Right renal pelvis (tissue), 4 donors: ENCODE data around the gene PKIB. TPM values are rescaled to one million over a fixed set of nuclear protein-coding genes. Genes with fewer than 3 reads are reported as not detected.

Experiments used
- DNase-seq, 4 donors: peaks; one replicate each; pipeline ENCODE4 v3.0.0-alpha.2; 2013; ENCODE audit warnings: low read depth in 4 of 4, low spot score in 3 of 4, missing footprints in 1 of 4
- polyA plus RNA-seq, 4 donors: library from polyadenylated mRNA; unstranded; fragments of 120-200 nt; gene quantifications; one replicate each; pipeline ENCODE4 v1.2.1, GENCODE V29; 2013; ENCODE audit not compliant: insufficient read length in 4 of 4

The PKIB gene
- polyA plus RNA-seq, 4 donors: 1.4 to 2.6 (median 1.8) TPM

DNA sequence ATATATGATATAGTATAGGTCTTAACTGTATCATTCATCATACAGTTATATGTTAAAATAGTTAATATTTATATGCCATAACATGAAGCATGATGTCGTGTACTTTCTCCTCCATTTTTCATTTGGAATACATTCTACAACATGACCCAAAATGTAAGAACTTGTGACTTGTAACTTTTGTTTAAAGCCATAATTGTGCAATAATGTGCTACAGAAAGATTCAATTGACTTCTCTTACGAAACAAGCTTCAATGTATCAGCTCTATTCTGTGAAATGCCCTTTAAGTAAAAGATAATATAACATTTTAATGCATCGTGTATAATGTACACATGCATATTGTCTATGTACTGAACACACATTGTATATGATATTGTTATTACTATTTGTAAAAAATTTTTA, 92.6 kb downstream of the PKIB start:
- DNase-seq: no peak

DNA sequence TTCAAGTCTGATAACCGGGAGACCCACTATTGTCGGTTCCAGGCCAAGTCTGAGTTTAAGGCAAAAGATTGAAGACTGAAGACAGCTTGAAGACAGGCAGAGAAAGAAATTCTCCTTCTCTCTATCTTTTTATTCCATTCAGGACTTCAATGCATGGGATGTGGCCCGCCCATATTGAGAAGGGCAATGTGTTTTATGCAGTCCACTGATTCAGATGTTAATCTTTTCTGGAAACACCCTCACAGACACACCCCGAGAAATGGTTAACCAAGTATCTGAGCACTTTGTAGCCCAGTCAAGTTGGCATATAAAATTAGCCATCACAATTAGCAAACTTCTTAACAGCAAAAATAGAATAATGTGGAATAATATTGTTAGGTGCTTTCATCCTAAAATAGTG, 93.9 kb downstream of the PKIB start:
- DNase-seq: no peak

DNA sequence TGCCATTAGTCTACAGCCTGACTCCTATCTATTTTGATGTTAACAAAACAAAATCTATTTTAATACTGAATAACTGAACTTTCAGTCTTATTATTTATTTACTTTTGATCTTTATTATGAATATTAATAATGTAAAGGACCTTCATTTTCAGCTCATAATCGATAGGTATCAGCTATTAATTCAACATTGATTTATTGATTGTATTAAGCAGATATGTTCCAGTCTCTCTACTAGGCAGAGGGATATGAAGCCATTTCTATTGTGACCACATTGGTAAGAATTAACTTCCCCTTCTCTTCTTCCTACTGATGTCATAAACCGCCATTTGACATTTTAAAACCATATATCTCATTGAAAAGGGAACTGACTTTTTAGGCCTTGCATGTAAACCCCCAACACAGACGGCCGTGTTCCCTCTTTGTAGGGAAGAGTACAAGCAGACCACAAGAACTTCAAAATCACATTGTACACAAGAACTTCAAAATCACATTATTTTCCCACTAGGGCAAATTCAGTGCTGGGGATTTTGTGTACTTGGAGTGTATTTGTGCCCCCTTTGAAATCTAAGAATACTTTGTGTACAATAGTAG, 99.8 kb downstream of the PKIB start:
- no peak for DNase-seq

DNA sequence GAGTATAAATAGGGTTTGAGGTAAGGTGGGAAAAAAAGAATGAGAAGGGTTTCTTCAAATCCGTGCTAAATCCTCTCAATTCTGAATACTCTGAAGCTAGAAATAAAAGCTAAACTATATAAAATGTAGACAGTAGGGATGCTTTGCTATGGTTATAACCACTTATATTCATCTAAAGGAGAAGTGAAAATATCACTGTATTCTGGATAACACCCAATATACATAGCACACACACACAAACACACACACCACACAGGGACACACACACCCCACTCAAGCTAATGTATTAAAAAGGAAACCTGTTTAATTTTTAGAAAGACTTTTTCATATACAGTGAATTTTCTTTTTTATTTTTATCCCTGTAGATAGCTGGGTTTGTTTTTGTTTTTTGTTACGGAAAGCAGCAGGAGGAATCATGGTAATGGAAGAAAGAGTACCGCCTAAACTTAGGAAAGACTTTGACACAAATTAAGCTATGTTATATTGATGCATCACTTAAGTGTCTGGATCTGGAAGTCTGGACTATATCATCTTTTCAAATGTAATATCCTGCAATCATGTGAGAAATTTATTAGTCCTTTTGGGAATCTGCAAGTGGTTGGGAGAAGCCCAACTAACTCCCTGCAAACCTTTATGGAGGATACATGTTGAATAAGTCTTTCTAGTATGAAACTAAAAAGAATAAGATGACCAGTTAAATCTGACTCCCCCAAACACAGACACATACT, 100.9 kb downstream of the PKIB start:
- no peak for DNase-seq

DNA sequence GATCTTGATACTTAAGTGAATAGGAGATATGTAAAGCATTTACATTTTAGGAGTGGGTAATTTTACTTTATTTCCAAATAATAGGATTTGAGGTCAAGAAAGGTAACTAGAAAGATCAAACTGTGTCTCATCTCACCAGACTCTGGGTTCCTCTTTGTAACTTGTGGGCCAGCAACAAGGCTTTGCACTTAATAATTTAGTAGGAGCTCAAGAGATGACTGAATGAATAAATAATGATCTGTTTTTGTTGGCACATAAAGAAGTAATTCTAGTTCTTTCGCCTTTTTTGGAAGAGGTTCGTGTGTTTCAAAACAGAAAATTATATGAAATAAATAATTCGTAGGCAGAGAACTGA, 101.9 kb downstream of the PKIB start:
- DNase-seq: no peak

DNA sequence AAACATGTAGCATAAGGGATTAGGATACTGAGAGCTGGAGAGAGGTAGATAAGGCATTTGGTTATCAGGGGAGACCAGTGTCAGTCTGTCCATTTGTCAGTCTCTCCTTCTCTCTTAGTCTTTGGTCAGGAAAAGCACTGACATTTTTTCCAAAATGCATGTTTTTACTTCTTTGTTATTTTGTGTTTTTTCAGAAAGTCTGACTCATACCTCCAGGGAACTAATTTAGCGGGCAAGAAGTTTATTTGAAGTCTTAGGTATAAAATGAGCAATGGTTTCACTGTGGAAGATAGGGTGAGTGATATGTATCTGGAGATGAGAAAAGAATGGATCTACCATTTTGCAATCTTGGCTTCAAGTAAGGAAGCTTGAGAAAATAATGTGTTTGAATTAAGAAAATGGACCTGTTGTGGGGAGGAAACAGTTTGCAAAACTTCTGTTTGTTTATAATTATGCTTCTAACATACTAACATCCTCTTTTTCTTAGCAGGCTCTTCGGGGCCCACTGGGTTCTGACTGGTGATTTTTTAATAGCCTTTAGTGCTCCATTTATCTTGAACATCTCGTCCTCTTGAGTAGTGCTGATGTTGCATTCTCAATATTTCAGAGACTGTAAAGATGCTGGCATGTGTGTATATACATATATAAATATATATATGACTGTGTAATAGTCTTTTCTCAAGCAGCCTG, 102.4 kb downstream of the PKIB start:
- no peak for DNase-seq

DNA sequence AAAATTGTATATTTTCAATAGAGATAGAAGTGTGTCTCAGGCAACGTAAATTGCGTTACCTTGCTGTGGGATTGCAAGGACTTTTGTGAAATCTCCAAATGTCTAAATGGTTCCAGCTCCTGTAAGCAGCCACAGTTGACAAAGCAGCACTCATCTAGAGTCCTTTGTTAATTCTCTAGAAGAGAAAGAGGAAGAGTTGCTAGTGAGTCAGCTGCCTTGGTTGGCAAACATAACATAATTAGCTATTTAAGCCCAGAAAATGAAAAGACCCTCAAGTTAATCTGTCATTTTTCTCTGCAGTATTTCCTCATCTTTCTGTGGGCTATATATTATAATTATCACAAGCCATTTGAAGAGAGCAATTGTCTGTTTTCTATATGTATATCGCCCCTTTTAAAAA, 102.9 kb downstream of the PKIB start:
- no peak for DNase-seq

DNA sequence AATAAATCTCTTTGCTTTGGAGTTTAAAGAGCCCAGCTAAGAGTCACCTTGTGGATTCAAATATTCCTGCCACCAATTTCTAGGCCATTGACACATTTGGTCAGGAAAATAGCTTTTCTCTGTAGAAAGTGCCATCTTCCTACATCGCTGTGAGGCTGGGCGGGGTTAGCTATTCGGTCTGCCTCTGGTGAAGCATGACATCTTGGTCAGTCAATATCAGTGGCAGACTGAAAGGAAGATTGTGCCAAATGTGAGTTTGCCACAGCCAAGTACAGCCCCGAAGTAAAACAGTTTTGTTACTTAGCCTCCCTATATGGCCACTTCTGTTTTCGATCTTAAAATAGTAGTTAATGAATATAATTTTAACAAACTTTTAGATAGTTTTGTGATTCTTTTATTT, 103.9 kb downstream of the PKIB start:
- no peak for DNase-seq

DNA sequence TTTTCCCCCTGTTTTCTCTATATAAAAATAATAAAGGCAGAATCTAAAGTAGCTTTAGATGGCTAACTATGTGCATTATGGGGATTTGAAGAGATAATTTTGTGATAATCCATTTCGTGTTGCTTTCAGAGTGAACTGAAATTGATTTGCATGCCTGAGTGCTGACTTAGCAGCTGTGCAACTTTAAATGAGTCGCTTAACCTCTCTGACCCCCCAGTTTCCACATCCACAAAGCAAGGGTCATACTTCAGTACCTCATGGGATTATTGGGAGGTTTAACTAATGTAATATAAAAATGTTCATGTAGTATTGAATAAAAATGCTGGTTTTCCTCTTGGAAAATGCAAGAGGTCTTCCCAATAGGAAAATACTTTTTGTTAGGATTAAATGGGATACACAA, 105.5 kb downstream of the PKIB start:
- no peak for DNase-seq

DNA sequence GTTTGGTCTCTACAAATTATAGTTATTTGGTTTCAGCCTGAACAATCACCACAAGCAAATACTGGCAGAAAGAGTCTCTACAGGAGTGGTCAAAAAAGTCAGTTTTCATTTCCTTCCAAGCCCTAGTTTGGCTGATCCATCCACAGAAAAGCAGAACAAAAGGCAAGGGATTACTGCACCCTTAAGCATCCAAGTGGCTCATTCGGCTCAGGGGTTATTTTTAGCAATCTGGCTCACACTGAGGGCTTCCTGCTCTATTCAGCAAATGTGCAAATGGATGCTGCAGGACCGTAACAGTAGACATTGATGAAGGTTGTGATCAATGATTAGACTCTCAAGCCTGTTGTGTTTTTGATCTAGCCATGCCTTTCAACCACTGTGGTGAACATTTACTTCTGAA, 107.1 kb downstream of the PKIB start:
- DNase-seq: no peak

DNA sequence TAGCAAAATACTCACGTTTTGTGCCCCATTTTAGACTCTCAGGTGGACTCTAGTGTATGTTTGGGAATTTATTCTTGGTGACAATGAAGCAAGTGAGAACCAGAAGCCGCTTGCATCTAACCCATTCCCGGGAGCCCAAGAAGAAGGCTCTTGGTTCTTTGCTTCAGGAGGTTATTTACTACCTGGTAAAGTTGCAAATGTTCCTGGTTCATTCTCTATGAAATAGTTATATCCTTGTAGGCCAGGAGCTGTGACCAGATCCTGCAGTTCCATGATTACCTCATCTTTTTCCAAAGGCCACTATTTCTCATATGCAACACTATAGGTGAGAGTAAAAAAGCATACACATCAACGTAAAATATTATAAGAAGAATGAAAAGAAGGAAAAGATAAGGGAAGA, 108.4 kb downstream of the PKIB start:
- DNase-seq: no peak

DNA sequence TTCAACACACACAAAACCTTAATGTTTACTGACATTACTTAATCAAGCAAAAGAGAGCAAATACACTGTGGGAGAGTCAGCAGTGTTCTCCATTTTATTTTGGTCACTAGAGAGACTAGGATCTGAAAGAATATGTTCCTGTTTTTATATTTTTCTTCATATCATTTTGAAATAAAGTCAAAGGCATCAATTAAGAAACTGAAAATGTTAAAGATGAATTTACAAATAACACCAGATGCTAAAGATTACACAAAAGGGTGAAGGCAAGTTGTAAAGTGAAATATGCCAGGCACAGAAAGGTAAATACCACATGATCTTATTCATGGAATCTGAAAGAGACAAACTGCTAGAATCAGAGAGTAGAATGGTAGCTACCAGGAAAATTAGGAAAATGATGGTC, 109.0 kb downstream of the PKIB start:
- DNase-seq: no peak

DNA sequence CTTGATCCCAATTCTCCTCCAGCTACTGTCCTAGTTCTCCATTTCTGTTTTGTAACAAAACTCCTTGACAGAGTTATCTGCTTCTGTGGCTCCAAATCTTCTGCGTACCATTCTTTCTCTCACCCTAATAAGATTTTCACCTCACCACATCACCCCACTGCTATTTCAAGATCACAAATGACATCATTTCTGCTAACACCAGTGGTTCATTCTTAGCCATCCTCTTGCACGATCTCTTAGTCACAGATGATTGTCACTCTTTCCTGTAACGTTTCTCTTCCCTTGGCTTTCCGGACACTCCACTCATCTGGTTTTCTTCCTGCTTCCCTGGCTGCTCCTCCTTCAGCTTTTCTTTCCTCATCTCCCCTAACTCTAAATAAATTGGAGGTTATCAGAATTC, 112.5 kb downstream of the PKIB start:
- no peak for DNase-seq

DNA sequence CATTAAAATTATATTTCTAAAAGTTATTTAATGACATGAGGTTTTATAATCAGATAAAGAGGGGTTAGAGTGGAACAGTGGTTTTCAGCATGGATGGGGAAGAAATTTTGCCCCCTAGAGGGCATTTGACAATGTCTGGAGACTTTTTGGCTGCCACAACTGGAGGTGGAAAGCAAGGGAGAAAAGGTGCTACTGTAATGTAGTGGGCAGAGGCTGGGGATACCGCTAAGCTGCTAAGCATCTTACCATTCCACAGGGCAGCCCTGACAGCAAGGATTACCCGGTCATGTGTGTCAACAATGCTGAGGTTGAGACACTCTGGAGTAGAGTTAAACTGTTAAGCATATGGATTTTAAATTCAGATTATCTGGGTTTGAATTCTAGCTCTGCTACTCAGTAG, 116.4 kb downstream of the PKIB start:
- no peak for DNase-seq

DNA sequence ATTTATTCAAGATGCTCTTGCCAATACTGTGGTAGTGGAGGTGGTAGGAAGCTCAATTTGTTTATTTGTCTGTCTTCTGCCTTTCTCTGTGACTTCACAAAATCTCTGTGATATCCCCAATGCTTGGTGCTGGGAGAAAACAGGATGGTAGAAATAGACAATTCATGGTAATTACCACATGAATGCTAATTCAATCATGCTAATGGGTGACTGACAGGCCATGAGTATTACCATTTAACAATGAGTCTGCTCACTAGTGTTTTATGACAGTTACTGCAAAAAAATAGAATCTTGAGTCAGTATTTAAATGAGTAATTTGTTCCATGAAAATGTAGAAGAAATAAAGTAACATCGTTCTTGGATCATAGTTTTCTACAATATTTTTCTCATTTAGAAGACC, 117.0 kb downstream of the PKIB start:
- DNase-seq: no peak

DNA sequence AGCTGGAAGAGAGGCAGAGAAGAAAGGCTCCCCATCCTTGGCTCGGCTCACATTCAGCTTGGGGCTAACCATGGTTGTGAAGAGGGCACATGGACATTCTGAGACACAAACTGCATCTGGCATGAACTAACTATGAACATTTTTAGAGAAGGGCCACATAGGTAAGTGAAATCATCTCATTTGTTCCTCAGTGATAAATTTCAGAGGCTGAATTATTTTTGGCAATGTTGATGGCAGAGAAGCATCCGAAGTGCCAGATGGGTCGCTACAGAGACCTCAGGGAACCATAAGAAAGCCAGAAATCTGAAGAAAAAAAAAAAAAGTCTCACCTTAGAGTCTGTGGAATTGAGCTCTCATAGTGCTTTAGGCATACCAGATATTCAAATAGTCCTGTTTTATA, 120.1 kb downstream of the PKIB start:
- no peak for DNase-seq

DNA sequence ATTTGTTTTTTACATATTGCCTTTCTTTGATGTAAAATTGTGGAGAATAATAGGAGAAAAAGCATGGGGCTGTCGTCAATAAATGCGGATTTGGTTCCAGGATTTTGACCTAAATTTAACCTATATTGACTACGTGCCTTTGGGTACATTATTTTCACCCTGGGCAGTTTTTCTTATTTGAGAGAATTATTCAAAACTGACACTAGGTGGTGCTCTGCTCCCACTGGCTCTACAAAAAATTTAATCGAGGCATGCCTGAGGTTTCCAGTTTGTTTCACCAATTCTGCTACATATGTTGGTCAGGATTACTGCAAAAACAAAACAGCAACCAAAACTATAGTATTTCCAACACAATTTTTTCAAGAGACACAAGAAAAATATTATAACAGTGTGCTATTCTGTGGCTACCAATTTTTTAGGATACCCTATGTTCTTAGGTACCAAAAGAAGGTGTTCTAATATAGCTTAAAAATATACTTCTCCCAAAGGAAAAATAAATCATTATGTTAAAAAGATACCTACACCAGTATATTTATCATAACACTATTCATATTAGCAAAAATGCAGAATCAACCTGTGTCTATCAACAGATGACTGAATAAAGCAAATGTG, 120.7 kb downstream of the PKIB start:
- DNase-seq: peak in 3 of 4 donors; percentile 22 to 25 (median 24)

DNA sequence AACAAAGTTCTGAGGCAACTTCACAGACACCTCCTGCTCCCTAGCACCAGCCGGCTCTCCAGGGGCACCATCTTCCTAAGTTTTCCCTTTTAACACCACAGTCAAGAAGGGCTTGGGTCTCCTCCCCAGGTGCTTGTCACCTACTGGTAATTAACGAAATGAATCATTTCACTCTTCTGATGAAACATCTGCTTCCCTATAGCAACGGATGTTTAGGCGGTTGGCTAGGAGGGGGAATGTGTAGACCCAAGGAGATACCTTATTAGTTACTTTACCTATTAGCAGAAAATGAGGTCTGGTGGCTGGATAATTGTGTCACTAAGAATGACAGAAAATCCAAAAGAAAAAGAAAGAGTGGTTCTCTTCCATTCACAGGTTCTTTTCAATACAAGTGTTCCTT, 123.1 kb downstream of the PKIB start:
- no peak for DNase-seq

DNA sequence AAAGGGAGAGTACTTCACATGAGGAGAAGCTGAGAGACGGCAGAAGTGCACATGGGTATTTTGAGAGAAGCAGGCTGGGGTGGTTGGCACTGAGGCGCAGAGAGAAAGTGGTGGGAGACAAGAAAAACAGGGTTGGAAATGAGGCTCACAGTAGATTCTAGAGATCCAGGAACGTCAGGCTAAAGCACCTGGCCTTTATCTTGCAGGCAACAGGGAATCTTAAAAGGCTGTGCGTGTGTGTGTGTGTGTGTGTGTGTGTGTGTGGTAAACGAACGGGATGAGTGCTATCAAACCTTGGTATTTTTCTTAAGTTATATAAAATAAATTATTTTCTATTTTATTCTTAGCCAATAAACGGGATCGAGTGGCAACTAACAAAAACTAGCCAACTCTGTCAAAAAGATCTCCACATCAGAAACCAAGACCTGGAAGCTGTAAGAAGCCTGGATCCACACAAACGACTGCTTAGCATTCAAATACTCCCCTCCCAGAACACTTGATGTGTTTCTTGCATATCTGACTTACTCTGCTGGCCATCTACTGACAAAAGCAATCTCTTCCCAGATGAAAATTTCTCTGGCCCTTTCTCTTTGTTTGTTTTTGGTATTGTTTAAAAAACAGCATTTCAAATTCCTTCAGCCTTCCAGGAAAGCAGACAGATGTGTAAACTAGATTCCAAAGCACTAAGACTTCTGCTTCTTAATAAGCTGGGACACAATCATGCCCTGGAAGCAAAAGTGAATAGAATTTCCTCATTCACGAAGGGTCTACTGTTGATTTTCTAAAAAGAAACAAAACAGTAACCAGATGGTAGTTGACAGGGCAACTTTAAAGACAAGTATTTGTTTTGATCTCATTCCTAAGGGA, 124.6 kb downstream of the PKIB start:
- DNase-seq: no peak

DNA sequence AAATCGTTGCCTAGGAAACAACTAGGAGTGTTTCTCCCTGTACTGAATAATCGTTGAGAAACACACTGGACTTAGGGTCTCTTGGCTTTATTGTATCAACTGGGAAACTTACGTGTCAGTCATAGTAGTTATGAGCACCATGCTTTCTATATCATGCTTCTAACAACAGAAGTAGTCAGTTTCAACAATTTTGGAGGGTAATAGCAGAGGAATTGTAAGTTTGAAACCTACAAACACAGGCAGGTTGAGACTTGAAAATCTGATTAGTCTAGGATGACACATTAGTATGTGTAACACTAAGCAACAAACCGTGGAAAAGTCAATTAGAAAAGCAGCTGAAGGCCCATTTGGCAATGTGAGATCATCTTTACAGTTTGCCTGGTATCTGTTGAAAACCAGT, 125.4 kb downstream of the PKIB start:
- no peak for DNase-seq

DNA sequence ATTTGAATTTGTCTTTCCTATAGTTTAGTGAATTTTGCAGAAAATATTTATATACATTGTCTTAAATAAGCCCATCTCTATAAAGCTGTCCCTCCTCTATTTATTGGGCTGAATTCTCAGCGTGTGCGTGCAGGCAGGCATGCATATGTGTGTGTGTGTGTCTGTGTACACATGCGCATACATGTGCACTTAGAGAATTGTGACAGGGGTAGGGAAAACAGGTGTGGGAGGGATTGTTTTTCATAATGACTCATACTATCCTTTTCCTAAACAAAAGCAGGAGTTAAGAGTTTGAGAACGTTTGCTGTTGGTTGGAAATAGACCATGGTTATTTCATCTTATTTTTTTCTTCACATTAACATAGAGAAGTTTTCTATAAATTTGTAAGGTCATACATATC, 126.0 kb downstream of the PKIB start:
- DNase-seq: no peak
